Measurements from ENCODE around the gene IRF2BP2. TPM values are rescaled to one million over a fixed set of nuclear protein-coding genes. Genes with fewer than 3 reads are reported as not detected.

Gene IRF2BP2
- total and polyA plus RNA-seq, 2 of the 13 experiments (the other 11 are each of a cell fraction or from before 2014, with no cell fraction given) = 140 to 147 TPM

DNA sequence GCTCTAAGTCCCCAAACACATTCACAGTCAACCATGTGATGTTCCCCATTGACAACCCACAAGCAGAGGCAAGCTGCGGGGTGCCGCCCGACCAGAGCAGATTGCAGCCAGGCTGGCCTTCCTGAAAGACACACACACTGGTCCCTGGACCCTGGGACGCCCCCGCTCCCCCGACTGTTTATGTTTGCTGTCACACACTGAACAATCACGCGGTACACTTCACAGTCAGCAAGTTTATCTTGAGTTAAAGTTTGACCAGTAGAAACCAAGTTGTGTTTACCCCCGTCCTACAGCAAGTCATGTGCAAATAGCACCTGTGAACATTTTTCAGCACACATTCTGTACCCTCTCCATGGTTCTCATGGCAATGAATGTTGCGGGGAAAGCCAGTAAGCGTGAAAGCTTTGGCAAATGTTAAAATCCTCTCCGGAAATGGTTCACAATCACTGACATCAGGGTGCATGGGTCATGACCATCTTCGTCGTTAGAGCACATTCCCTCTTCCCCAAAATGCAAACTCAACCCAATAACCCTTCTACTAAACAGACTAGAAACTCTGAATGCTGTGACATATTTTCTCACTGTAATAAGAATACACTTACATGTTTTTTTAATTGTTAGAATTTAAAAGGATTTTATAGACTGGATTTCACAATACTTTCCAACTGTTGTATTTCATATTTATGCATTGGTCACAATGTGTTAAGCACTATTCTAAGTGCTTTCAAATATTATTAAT is 33.3 kb upstream of the IRF2BP2 start (continued):
- TF ChIP-seq JUNB (CRISPR knock-in tag; IDR thresholded peaks at IDR 0.05; ENCODE audit: borderline replicate concordance) (peak; percentile 92; the same call in 1 of the 2 replicates), ZSCAN12 (CRISPR knock-in tag; IDR thresholded peaks at IDR 0.05) (no peak), NFIC (IDR thresholded peaks at IDR 0.05; ENCODE audit: low read length) (peak; percentile 98), ZNF451 (CRISPR knock-in tag; IDR thresholded peaks at IDR 0.05) (no peak; the same call in 1 of the 2 replicates), ZNF670 (CRISPR knock-in tag; IDR thresholded peaks at IDR 0.05; ENCODE audit: borderline replicate concordance) (peak; percentile 88; the same call in 1 of the 2 replicates), ZNF598 (CRISPR knock-in tag; IDR thresholded peaks at IDR 0.05; ENCODE audit: borderline replicate concordance) (peak; percentile 69; the same call in 1 of the 2 replicates), NBN (conservative IDR thresholded peaks at IDR 0.05) (no peak), ZNF264 (CRISPR knock-in tag; IDR thresholded peaks at IDR 0.05) (peak; percentile 62; the same call in 1 of the 2 replicates), KDM4B (CRISPR knock-in tag; IDR thresholded peaks at IDR 0.05) (peak; percentile 76; the same call in 1 of the 2 replicates), NCOR1 (IDR thresholded peaks at IDR 0.05; ENCODE audit: borderline replicate concordance, low read length) (peak; percentile 95), IKZF4 (CRISPR knock-in tag; IDR thresholded peaks at IDR 0.05; ENCODE audit: borderline replicate concordance, low read depth, not compliant biosample characterization) (peak; percentile 25), ZNF260 (CRISPR knock-in tag; IDR thresholded peaks at IDR 0.05; ENCODE audit: borderline replicate concordance, low read depth) (no peak), ZFP36L2 (CRISPR knock-in tag; IDR thresholded peaks at IDR 0.05) (no peak)
- TF ChIP-seq, protein P1, sequence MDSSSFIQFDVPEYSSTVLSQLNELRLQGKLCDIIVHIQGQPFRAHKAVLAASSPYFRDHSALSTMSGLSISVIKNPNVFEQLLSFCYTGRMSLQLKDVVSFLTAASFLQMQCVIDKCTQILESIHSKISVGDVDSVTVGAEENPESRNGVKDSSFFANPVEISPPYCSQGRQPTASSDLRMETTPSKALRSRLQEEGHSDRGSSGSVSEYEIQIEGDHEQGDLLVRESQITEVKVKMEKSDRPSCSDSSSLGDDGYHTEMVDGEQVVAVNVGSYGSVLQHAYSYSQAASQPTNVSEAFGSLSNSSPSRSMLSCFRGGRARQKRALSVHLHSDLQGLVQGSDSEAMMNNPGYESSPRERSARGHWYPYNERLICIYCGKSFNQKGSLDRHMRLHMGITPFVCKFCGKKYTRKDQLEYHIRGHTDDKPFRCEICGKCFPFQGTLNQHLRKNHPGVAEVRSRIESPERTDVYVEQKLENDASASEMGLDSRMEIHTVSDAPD (CRISPR knock-in tag; IDR thresholded peaks at IDR 0.05) = peak; percentile 98
- TF ChIP-seq, protein P2, sequence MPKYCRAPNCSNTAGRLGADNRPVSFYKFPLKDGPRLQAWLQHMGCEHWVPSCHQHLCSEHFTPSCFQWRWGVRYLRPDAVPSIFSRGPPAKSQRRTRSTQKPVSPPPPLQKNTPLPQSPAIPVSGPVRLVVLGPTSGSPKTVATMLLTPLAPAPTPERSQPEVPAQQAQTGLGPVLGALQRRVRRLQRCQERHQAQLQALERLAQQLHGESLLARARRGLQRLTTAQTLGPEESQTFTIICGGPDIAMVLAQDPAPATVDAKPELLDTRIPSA (CRISPR knock-in tag; IDR thresholded peaks at IDR 0.05; ENCODE audit: borderline replicate concordance) = no peak
- TF ChIP-seq, protein P3, sequence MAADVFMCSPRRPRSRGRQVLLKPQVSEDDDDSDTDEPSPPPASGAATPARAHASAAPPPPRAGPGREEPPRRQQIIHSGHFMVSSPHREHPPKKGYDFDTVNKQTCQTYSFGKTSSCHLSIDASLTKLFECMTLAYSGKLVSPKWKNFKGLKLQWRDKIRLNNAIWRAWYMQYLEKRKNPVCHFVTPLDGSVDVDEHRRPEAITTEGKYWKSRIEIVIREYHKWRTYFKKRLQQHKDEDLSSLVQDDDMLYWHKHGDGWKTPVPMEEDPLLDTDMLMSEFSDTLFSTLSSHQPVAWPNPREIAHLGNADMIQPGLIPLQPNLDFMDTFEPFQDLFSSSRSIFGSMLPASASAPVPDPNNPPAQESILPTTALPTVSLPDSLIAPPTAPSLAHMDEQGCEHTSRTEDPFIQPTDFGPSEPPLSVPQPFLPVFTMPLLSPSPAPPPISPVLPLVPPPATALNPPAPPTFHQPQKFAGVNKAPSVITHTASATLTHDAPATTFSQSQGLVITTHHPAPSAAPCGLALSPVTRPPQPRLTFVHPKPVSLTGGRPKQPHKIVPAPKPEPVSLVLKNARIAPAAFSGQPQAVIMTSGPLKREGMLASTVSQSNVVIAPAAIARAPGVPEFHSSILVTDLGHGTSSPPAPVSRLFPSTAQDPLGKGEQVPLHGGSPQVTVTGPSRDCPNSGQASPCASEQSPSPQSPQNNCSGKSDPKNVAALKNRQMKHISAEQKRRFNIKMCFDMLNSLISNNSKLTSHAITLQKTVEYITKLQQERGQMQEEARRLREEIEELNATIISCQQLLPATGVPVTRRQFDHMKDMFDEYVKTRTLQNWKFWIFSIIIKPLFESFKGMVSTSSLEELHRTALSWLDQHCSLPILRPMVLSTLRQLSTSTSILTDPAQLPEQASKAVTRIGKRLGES (CRISPR knock-in tag; IDR thresholded peaks at IDR 0.05; ENCODE audit: borderline replicate concordance) = peak; percentile 87
- TF ChIP-seq, protein P4, sequence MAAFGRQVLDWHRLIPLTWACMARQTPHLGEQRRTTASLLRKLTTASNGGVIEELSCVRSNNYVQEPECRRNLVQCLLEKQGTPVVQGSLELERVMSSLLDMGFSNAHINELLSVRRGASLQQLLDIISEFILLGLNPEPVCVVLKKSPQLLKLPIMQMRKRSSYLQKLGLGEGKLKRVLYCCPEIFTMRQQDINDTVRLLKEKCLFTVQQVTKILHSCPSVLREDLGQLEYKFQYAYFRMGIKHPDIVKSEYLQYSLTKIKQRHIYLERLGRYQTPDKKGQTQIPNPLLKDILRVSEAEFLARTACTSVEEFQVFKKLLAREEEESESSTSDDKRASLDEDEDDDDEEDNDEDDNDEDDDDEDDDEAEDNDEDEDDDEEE (CRISPR knock-in tag; IDR thresholded peaks at IDR 0.05) = peak; percentile 29; the same call in 1 of the 2 replicates
- TF ChIP-seq, protein P5, sequence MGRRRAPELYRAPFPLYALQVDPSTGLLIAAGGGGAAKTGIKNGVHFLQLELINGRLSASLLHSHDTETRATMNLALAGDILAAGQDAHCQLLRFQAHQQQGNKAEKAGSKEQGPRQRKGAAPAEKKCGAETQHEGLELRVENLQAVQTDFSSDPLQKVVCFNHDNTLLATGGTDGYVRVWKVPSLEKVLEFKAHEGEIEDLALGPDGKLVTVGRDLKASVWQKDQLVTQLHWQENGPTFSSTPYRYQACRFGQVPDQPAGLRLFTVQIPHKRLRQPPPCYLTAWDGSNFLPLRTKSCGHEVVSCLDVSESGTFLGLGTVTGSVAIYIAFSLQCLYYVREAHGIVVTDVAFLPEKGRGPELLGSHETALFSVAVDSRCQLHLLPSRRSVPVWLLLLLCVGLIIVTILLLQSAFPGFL (CRISPR knock-in tag; IDR thresholded peaks at IDR 0.05) = no peak
- TF ChIP-seq, protein P6, sequence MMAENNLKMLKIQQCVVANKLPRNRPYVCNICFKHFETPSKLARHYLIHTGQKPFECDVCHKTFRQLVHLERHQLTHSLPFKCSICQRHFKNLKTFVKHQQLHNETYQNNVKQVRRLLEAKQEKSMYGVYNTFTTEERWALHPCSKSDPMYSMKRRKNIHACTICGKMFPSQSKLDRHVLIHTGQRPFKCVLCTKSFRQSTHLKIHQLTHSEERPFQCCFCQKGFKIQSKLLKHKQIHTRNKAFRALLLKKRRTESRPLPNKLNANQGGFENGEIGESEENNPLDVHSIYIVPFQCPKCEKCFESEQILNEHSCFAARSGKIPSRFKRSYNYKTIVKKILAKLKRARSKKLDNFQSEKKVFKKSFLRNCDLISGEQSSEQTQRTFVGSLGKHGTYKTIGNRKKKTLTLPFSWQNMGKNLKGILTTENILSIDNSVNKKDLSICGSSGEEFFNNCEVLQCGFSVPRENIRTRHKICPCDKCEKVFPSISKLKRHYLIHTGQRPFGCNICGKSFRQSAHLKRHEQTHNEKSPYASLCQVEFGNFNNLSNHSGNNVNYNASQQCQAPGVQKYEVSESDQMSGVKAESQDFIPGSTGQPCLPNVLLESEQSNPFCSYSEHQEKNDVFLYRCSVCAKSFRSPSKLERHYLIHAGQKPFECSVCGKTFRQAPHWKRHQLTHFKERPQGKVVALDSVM (CRISPR knock-in tag; IDR thresholded peaks at IDR 0.05) = peak; percentile 58

Measured in HepG2 (cell line).